ENCODE results near the gene KRTAP12-4. TPM values are rescaled to one million over a fixed set of nuclear protein-coding genes. Genes with fewer than 3 reads are reported as not detected.

Gene KRTAP12-4
- total RNA-seq, 4 donors from 2014 or later, result not detected

DNA sequence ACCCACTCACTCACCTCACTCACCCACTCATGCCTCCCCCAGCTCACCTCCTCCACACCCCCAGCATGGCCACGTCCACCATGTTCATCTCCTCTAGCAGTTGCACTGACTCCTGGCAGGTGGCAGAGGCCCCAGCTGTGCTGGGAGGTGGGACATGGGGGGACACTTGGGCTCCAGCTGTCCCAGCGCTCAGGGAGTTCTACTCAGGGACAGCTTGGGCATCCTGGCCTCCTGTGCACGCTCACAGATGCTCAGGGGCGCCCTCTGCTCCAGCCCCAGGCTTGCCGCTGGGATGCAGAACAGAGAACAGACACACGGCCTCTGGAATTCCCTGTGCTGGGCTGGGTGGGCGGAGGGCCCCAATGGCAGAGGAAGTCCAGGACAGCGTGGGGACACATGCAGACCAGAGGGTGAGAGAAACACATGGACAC is 37.4 kb downstream of the KRTAP12-4 start:
- 59% methylated on average over 8 of the region's 8 CpGs; no CpG with 5 or more reads in 1 of the 2 donors for WGBS, 2 donors (ENCODE audit: low coverage in 1 of 2)
- intact Hi-C loops (cut with DNase I; ENCODE audit: low total_unique reads), result no loop called here

DNA sequence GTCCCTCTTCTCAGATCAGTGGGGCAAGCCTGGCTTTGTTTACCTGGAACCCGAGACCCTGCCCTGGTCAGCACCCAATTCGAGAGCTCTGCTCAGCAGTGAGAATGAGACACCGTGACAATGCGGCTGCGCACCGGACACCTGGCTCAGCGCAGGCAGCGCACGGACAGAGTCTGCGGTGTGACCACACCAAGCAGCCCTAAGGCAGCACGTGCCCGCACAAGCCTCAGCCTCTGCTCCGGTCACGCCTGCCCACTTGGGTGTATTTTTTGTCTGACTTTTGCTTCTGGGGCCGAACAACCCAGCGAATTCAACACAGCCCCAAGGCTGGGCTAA is 37.9 kb downstream of the KRTAP12-4 start:
- no peak for TF ChIP-seq EP300 (IDR thresholded peaks at IDR 0.05; ENCODE audit: low read depth)
- TF ChIP-seq, protein P1, sequence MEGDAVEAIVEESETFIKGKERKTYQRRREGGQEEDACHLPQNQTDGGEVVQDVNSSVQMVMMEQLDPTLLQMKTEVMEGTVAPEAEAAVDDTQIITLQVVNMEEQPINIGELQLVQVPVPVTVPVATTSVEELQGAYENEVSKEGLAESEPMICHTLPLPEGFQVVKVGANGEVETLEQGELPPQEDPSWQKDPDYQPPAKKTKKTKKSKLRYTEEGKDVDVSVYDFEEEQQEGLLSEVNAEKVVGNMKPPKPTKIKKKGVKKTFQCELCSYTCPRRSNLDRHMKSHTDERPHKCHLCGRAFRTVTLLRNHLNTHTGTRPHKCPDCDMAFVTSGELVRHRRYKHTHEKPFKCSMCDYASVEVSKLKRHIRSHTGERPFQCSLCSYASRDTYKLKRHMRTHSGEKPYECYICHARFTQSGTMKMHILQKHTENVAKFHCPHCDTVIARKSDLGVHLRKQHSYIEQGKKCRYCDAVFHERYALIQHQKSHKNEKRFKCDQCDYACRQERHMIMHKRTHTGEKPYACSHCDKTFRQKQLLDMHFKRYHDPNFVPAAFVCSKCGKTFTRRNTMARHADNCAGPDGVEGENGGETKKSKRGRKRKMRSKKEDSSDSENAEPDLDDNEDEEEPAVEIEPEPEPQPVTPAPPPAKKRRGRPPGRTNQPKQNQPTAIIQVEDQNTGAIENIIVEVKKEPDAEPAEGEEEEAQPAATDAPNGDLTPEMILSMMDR (IDR thresholded peaks at IDR 0.05), result no peak
- no peak for DNase-seq
- peaks cover 0 to 3% (median 0%) of the 10 kb centered on the region in 4 donors for H3K4me1 ChIP-seq
- no peaks in the 10 kb centered on the region for H3K36me3 ChIP-seq
- no peak overlapping the region for H3K4me3 ChIP-seq
- WGBS, 2 donors (ENCODE audit: low coverage in 1 of 2), result 85% methylated on average over 16 of the region's 16 CpGs; no CpG with 5 or more reads in 1 of the 2 donors
- intact Hi-C loops (cut with DNase I; ENCODE audit: low total_unique reads), result no loop called here
- no peak overlapping the region for H3K27ac ChIP-seq
- peaks cover 0 to 6% of the 10 kb centered on the region in 2 donors for H3K9me3 ChIP-seq
- H3K27me3 ChIP-seq, result no peaks in the 10 kb centered on the region
- in situ Hi-C loops (cut with MboI; ENCODE audit: low pct_ligation_motif_present in 1 of 4, low pct_unique_long_range_greater_than_20kb in 1 of 4, low sequenced_read_pairs in 3 of 4), result no loop called here

More for the DNA sequence above, 37.4 kb downstream of the KRTAP12-4 start:
- Histone ChIP-seq H3K27me3 (no peaks in the 10 kb centered on the region), H3K27ac (no peak overlapping the region), H3K36me3 (no peaks in the 10 kb centered on the region), H3K4me1 (peaks cover 0 to 3% (median 0%) of the 10 kb centered on the region in 4 donors), H3K4me3 (no peak overlapping the region), H3K9me3 (peaks cover 0 to 6% of the 10 kb centered on the region in 2 donors)
- no peak for TF ChIP-seq POLR2AphosphoS5 (IDR thresholded peaks at IDR 0.05)
- TF ChIP-seq, protein P1 (IDR thresholded peaks at IDR 0.05), result no peak
- TF ChIP-seq EP300 (IDR thresholded peaks at IDR 0.05; ENCODE audit: low read depth), result no peak
- TF ChIP-seq POLR2A (IDR thresholded peaks at IDR 0.05), result no peak
- DNase-seq, result no peak
- in situ Hi-C loops (cut with MboI; ENCODE audit: low pct_ligation_motif_present in 1 of 4, low pct_unique_long_range_greater_than_20kb in 1 of 4, low sequenced_read_pairs in 3 of 4), result no loop called here

DNA sequence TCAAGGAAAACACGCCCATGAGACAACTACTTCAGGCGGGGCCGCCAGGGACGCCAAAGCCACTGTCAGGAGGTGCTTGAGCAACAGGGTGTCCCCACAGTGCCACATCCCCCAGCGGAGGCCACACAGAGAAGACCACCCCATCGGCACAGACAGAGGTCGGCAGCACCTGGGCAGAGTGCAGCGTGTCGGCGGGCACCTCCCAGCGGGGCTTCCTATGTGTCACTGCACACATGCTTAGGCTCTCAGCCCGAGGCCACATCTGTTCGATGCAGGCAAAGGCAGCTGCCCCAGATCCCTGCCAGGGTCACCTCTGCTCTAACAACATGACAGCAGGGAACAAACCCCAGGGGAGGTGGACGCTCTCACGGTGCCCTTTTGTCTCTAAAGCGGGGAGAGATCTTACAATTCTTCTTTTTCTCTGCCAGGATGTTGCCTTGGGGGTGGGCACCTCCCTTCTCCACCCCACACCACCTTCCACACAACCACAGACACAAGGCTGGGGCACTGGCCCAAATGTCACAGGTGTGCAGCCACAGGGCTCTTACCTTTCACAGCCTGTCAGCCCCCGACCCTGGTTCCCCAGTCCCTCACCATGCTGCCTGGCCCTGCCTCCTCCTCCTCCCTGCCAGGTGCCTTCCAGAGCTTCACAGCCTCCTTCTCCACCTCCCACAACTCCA is 38.4 kb downstream of the KRTAP12-4 start:
- TF ChIP-seq POLR2A (IDR thresholded peaks at IDR 0.05), result no peak
- TF ChIP-seq, protein P1 (IDR thresholded peaks at IDR 0.05), result no peak
- H3K27ac ChIP-seq, result no peak overlapping the region
- 83% methylated on average over 17 of the region's 17 CpGs; no CpG with 5 or more reads in 1 of the 2 donors for WGBS, 2 donors (ENCODE audit: low coverage in 1 of 2)
- in situ Hi-C loops (cut with MboI; ENCODE audit: low pct_ligation_motif_present in 1 of 4, low pct_unique_long_range_greater_than_20kb in 1 of 4, low sequenced_read_pairs in 3 of 4) (no loop called here), intact Hi-C loops (cut with DNase I; ENCODE audit: low total_unique reads) (no loop called here)
- no peaks in the 10 kb centered on the region for H3K36me3 ChIP-seq
- DNase-seq, result no peak
- peaks cover 0 to 3% (median 0%) of the 10 kb centered on the region in 4 donors for H3K4me1 ChIP-seq
- peaks cover 0 to 6% of the 10 kb centered on the region in 2 donors for H3K9me3 ChIP-seq
- no peaks in the 10 kb centered on the region for H3K27me3 ChIP-seq
- no peak overlapping the region for H3K4me3 ChIP-seq

DNA sequence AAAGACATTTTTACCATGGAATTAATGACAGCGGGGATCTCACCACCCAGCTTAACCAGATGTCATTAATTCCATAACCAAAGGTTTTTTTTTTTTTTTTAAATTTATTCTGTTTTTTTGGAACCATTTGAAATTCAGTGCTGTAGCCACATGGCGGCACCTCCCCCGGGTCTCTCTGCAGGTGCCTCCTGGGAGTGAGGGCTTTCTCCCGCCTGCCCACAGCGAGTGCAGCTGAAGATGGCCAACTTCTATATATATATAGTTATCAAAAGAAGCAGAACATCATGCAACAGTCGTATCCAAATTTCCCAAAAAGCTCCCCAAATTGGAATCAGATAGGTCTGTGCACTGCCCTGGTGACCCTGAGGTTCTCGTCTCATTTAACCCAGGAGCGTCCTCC is 39.0 kb downstream of the KRTAP12-4 start:
- no peak for DNase-seq
- intact Hi-C loops (cut with DNase I; ENCODE audit: low total_unique reads), result no loop called here
- in situ Hi-C loops (cut with MboI; ENCODE audit: low pct_ligation_motif_present in 1 of 4, low pct_unique_long_range_greater_than_20kb in 1 of 4, low sequenced_read_pairs in 3 of 4), result no loop called here
- Histone ChIP-seq H3K9me3 (peaks cover 4 to 6% of the 10 kb centered on the region in 2 donors), H3K4me3 (no peak overlapping the region), H3K4me1 (peaks cover 0 to 3% (median 0%) of the 10 kb centered on the region in 4 donors), H3K36me3 (no peaks in the 10 kb centered on the region), H3K27me3 (no peaks in the 10 kb centered on the region), H3K27ac (no peak overlapping the region)
- TF ChIP-seq POLR2AphosphoS5 (IDR thresholded peaks at IDR 0.05) (no peak), EP300 (IDR thresholded peaks at IDR 0.05; ENCODE audit: low read depth) (no peak), POLR2A (IDR thresholded peaks at IDR 0.05) (no peak)
- TF ChIP-seq, protein P1 (IDR thresholded peaks at IDR 0.05), result no peak
- 79 to 82% methylated on average over 5 to 8 of the region's 8 CpGs for WGBS, 2 donors (ENCODE audit: low coverage in 1 of 2)
